Stimulated activated CD4-positive, alpha-beta T cell treated with anti-CD3 and anti-CD28 coated beads, Interleukin-1b, Interleukin-23, amount 100 ng/mL, for 24 hours (primary cell): ENCODE measurements around the gene AP4M1.

Experiments
- DNase-seq, 4 experiments: peaks; one replicate each; pipeline ENCODE4 v3.0.0-alpha.2; 2020; ENCODE audit warnings: low read depth in 4 of 4, low spot score in 1 of 4

AP4M1 gene

GRCh38 chr7:100087055-100087750 is 14.2 kb upstream of the AP4M1 start:
- DNase-seq, result no peak

GRCh38 chr7:100088095-100088620 is 13.3 kb upstream of the AP4M1 start:
- no peak for DNase-seq

- peak; percentile 82 to 88 (median 84) for DNase-seq
Observed at GRCh38 chr7:100088621-100089457, 12.6 kb upstream of the AP4M1 start, which contains the start of gene COPS6. Gene COPS6 (plus strand): TSS chr7:100088969. CDS start chr7:100088991, 22 bp downstream.

GRCh38 chr7:100089458-100090196 is 11.8 kb upstream of the AP4M1 start:
- DNase-seq, result no peak

- no peak for DNase-seq
Observed at GRCh38 chr7:100090527-100091410, 10.7 kb upstream of the AP4M1 start.

GRCh38 chr7:100091411-100092181 is 9.8 kb upstream of the AP4M1 start:
- peak in 1 of 4 experiments; percentile 9 for DNase-seq

- DNase-seq, result no peak
Observed at GRCh38 chr7:100093054-100093453, 8.4 kb upstream of the AP4M1 start.

GRCh38 chr7:100093498-100093897 is 7.9 kb upstream of the AP4M1 start:
- no peak for DNase-seq

- DNase-seq, result no peak
Observed at GRCh38 chr7:100093925-100094486, 7.4 kb upstream of the AP4M1 start.

GRCh38 chr7:100095289-100095688 is 6.2 kb upstream of the AP4M1 start:
- DNase-seq, result no peak

GRCh38 chr7:100095704-100096103 is 5.7 kb upstream of the AP4M1 start:
- no peak for DNase-seq

GRCh38 chr7:100098913-100099312 is 2.5 kb upstream of the AP4M1 start:
- no peak for DNase-seq

- DNase-seq, result no peak
Observed at GRCh38 chr7:100099452-100099851, 2.0 kb upstream of the AP4M1 start.

- peak; percentile 61 to 77 (median 72) for DNase-seq
Observed at GRCh38 chr7:100100420-100101015, 925 bp upstream of the AP4M1 start.

GRCh38 chr7:100102950-100103840 is 1.8 kb downstream of the AP4M1 start:
- DNase-seq, result no peak

GRCh38 chr7:100105534-100105933 is 4.1 kb downstream of the AP4M1 start:
- DNase-seq, result no peak

- no peak for DNase-seq
Observed at GRCh38 chr7:100106633-100107032, 5.2 kb downstream of the AP4M1 start.
